Rectal smooth muscle tissue (tissue), 1 donor: ENCODE results near the gene ARHGEF4.

Experiments used
- H3K27ac ChIP-seq: one replicate; pipeline ENCODE4 v1.7.0; 2013; ENCODE audit warnings: low read depth, low read length, inconsistent platforms
- H3K27me3 ChIP-seq: one replicate; pipeline ENCODE4 v1.7.0; 2013; ENCODE audit warnings: low read length; ENCODE audit not compliant: control insufficient read depth, insufficient read depth
- H3K36me3 ChIP-seq: one replicate; pipeline ENCODE4 v1.7.0; 2013; ENCODE audit warnings: low read length; ENCODE audit not compliant: control insufficient read depth, insufficient read depth
- H3K4me1 ChIP-seq: one replicate; pipeline ENCODE4 v1.7.0; 2013; ENCODE audit warnings: low read length; ENCODE audit not compliant: control insufficient read depth, insufficient read depth
- H3K4me3 ChIP-seq: one replicate; pipeline ENCODE4 v1.7.0; 2013; ENCODE audit warnings: low read length
- H3K9ac ChIP-seq: one replicate; pipeline ENCODE4 v1.7.0; 2013; ENCODE audit warnings: low read length

Gene ARHGEF4

DNA sequence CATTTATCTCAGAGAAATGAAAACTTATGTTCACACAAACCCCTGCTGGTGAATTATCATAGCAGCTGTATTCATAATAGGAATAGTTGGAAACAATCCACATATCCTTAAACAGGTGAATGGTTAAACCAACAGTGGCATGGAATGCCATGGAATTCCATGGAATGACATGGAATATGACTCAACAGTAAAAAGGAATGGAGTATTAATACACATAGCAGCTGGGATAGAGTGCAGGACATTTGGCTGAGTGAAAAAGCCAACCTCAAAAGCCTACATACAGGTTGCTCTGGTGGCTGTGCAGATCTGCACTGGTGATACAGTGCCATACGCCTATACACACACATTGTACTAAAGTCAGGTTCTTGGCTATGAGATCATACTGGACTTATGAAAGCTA is 187.0 kb downstream of the ARHGEF4 start:
- no peaks in the 10 kb centered on the region for H3K4me1 ChIP-seq
- H3K36me3 ChIP-seq, result no peaks in the 10 kb centered on the region
- no peaks in the 10 kb centered on the region for H3K27me3 ChIP-seq
- no peak overlapping the region for H3K27ac ChIP-seq
- H3K4me3 ChIP-seq, result no peak overlapping the region
- no peak overlapping the region for H3K9ac ChIP-seq

- H3K27me3 ChIP-seq, result no peaks in the 10 kb centered on the region
- no peaks in the 10 kb centered on the region for H3K4me1 ChIP-seq
- no peak overlapping the region for H3K9ac ChIP-seq
- no peaks in the 10 kb centered on the region for H3K36me3 ChIP-seq
- H3K4me3 ChIP-seq, result no peak overlapping the region
- no peak overlapping the region for H3K27ac ChIP-seq
These were observed 190.2 kb downstream of the ARHGEF4 start for GRCh38 chr2:131026919-131027318.

GRCh38 chr2:131027566-131028528 is 191.1 kb downstream of the ARHGEF4 start:
- Histone ChIP-seq H3K9ac (no peak overlapping the region), H3K27ac (no peak overlapping the region), H3K27me3 (no peaks in the 10 kb centered on the region), H3K4me3 (no peak overlapping the region), H3K4me1 (no peaks in the 10 kb centered on the region), H3K36me3 (no peaks in the 10 kb centered on the region)

GRCh38 chr2:131029812-131030211 is 193.1 kb downstream of the ARHGEF4 start:
- peaks cover 3% of the 10 kb centered on the region for H3K27me3 ChIP-seq
- H3K27ac ChIP-seq, result no peak overlapping the region
- no peak overlapping the region for H3K4me3 ChIP-seq

GRCh38 chr2:131030478-131030971 is 193.8 kb downstream of the ARHGEF4 start:
- Histone ChIP-seq H3K9ac (no peak overlapping the region), H3K27me3 (peaks cover 3% of the 10 kb centered on the region), H3K36me3 (no peaks in the 10 kb centered on the region), H3K4me1 (no peaks in the 10 kb centered on the region), H3K4me3 (no peak overlapping the region), H3K27ac (no peak overlapping the region)

More at GRCh38 chr2:131029812-131030211, 193.1 kb downstream of the ARHGEF4 start:
- Histone ChIP-seq H3K36me3 (no peaks in the 10 kb centered on the region), H3K4me1 (no peaks in the 10 kb centered on the region), H3K9ac (no peak overlapping the region)

- no peak overlapping the region for H3K27ac ChIP-seq
- no peaks in the 10 kb centered on the region for H3K4me1 ChIP-seq
- no peaks in the 10 kb centered on the region for H3K36me3 ChIP-seq
- peaks cover 5% of the 10 kb centered on the region for H3K27me3 ChIP-seq
- H3K4me3 ChIP-seq, result no peak overlapping the region
- no peak overlapping the region for H3K9ac ChIP-seq
These were observed 194.7 kb downstream of the ARHGEF4 start for GRCh38 chr2:131031431-131031841.

DNA sequence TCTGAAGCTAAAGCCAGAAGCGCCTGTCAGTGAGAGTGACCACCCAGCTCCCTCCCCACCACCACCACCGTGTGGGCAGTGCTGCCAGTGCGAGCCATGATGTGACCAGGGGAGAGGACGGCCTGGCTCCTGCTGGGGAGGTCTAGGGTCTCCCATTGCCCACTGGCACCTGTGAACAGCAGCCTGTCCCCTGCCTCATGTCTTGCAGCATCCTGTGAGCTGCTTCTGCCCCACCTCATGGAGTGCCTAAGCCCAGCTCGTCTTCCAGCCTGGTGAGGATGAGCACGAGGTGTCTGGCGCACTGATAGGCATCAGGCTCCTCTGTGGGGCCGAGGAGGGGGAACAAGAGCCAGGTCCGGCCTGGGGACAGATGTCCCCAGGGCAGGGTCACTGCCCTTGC is 195.2 kb downstream of the ARHGEF4 start:
- Histone ChIP-seq H3K9ac (no peak overlapping the region), H3K36me3 (no peaks in the 10 kb centered on the region), H3K27ac (no peak overlapping the region), H3K4me1 (no peaks in the 10 kb centered on the region), H3K4me3 (no peak overlapping the region), H3K27me3 (peaks cover 7% of the 10 kb centered on the region)

DNA sequence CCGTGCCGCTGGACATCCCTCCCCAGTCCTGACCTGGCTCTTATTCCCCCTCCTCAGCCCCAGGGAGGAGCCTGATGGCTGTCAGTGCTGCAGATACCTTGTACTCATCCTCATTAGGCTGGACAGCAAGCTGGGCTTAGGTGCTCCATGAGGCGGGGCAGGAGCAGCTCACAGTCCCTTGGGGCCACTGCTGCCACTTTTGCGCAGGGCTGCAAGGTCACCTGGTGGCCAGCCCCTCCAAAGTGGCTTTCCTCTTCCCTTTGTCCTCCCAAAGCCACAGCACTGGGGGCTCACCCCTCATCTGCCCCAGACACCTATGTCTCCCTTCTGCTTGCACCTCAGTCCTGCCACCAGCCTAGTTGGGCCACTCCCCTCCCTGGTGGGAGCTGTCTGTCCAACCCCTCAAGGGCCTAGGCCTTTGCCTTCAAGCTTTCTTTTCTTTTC is 195.7 kb downstream of the ARHGEF4 start:
- Histone ChIP-seq H3K4me3 (no peak overlapping the region), H3K27me3 (peaks cover 7% of the 10 kb centered on the region), H3K4me1 (no peaks in the 10 kb centered on the region), H3K36me3 (no peaks in the 10 kb centered on the region), H3K9ac (no peak overlapping the region), H3K27ac (no peak overlapping the region)

DNA sequence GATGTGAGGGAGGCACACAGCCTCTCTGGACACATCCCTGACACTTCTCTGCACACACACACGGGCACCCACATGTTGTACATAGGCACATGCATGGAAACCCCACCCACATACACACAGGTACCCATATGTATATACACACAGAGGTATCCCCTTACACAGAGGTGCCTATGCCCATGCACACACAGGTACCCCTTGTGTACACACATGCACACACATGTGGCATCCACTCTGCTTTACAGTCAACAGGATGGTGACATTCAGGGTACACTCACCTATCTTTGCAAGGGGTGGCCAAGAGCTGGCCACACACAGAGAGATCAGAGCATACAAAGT is 197.0 kb downstream of the ARHGEF4 start:
- Histone ChIP-seq H3K27ac (no peak overlapping the region), H3K27me3 (peaks cover 7% of the 10 kb centered on the region), H3K4me1 (no peaks in the 10 kb centered on the region), H3K4me3 (peak overlapping the region; percentile 17), H3K36me3 (no peaks in the 10 kb centered on the region), H3K9ac (no peak overlapping the region)

GRCh38 chr2:131034122-131035051 is 197.7 kb downstream of the ARHGEF4 start:
- Histone ChIP-seq H3K4me3 (peak overlapping the region; percentile 64), H3K4me1 (no peaks in the 10 kb centered on the region), H3K27me3 (peaks cover 7% of the 10 kb centered on the region), H3K9ac (no peak overlapping the region), H3K36me3 (no peaks in the 10 kb centered on the region), H3K27ac (no peak overlapping the region)

- Histone ChIP-seq H3K4me1 (no peaks in the 10 kb centered on the region), H3K9ac (no peak overlapping the region), H3K27ac (no peak overlapping the region), H3K4me3 (peak overlapping the region; percentile 64), H3K36me3 (no peaks in the 10 kb centered on the region), H3K27me3 (peaks cover 11% of the 10 kb centered on the region)
These were observed 198.6 kb downstream of the ARHGEF4 start for GRCh38 chr2:131035112-131035825.

DNA sequence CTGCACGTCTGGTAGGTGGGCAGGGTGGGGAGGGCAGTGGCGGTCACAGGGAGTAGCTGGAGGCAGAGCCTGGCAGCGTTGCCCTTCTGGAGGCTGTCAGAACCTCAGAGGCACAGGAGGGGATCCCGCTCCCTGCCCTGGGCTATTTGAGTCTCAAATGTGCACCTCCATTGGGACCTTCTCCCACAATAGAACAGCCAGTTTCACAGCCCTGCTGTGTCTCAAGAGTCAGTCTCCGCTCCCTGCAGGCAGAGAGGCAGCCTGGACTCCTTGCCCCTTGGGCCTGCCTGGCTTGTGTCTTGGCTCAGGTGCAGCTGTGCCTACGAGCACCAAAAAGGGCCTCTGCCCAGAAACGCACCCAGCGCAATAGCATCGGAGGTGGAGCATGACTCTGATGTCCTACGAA is 199.1 kb downstream of the ARHGEF4 start:
- Histone ChIP-seq H3K4me1 (no peaks in the 10 kb centered on the region), H3K27ac (no peak overlapping the region), H3K27me3 (peaks cover 11% of the 10 kb centered on the region), H3K36me3 (no peaks in the 10 kb centered on the region), H3K4me3 (peak overlapping the region; percentile 64), H3K9ac (no peak overlapping the region)
